GM12878 (cell line): Measurements from ENCODE around the gene LRP10. TPM values are rescaled to one million over a fixed set of nuclear protein-coding genes. Genes with fewer than 3 reads are reported as not detected.

Experiments used
- ATAC-seq: fragments of 200-7000 bp; cut with Tn5 transposase; 3 replicates; pipeline ENCODE4 v1.9.1; 2020; ENCODE audit warnings: mild to moderate bottlenecking, moderate library complexity
- BruUV-seq: library from RNA; stranded (reverse); fragments of 400-500 nt; replicated peaks from 2 replicates; lab custom pipeline; 2021; lab: Mats Ljungman, UMichigan
- CTCF ChIA-PET: fragments of 300-600 bp; sonication (Branson Sonifier 250); formaldehyde crosslinking; extraction: SDS; loops from one replicate; lab custom pipeline; 2021; ENCODE audit warnings: inconsistent platforms; lab: Yijun Ruan, JAX
- POLR2A ChIA-PET: fragments of 350-600 bp; formaldehyde crosslinking; extraction: SDS; loops from one replicate; lab custom pipeline; 2021; ENCODE audit warnings: inconsistent platforms; lab: Charles Lee
- RAD21 ChIA-PET: fragments of 300-600 bp; sonication (Branson Sonifier 250); formaldehyde crosslinking; loops from one replicate; lab custom pipeline; 2023; ENCODE audit warnings: antibody characterized with exemption; ENCODE audit not compliant: unreplicated experiment; lab: Charles Lee
- SMC1A ChIA-PET: fragments of 300-600 bp; sonication (Branson Sonifier 250); formaldehyde crosslinking; loops from one replicate; lab custom pipeline; 2023; ENCODE audit not compliant: unreplicated experiment, uncharacterized antibody; lab: Charles Lee
- DNase-seq: peaks from one replicate; pipeline ENCODE4 v3.0.0-alpha.2; 2011; ENCODE audit warnings: low read depth, low spot score
- FAIRE-seq: peaks from 3 replicates; lab custom pipeline; 2011; peaks lifted over from hg19 to GRCh38; lab: Jason Lieb, UNC
- H2AFZ ChIP-seq: 2 replicates; pipeline ENCODE4 v1.6.0; 2011; ENCODE audit warnings: low read depth, low read length, control low read depth; ENCODE audit not compliant: control insufficient read depth
- H3K27ac ChIP-seq: 2 replicates; pipeline ENCODE4 v1.5.1; 2011; ENCODE audit warnings: control low read depth; ENCODE audit not compliant: control insufficient read depth, insufficient read depth
- H3K27me3 ChIP-seq, 2 experiments: replicated peaks in 1 of 2; 2 replicates each; pipeline versions ENCODE4 v1.6.0 to v1.6.1; 2011; ENCODE audit warnings: low read length in 1 of 2; ENCODE audit not compliant: control insufficient read depth in 2 of 2, insufficient read depth in 2 of 2
- H3K36me3 ChIP-seq, 2 experiments: 2 replicates each; pipeline ENCODE4 v1.5.1; 2011; ENCODE audit warnings: low read length in 1 of 2; ENCODE audit not compliant: control insufficient read depth in 2 of 2, insufficient read depth in 2 of 2
- H3K4me1 ChIP-seq: 2 replicates; pipeline ENCODE4 v1.6.1; 2011; ENCODE audit warnings: mild to moderate bottlenecking, low read length, moderate library complexity, mixed read lengths; ENCODE audit not compliant: control insufficient read depth, insufficient read depth
- H3K4me2 ChIP-seq: 2 replicates; pipeline ENCODE4 v1.6.0; 2011; ENCODE audit warnings: control low read depth; ENCODE audit not compliant: control insufficient read depth, insufficient read depth
- H3K4me3 ChIP-seq: fragments of 200-600 bp; sonication (generic); 2 replicates; pipeline ENCODE4 v1.5.1; 2016
- H3K79me2 ChIP-seq: 2 replicates; pipeline ENCODE4 v1.6.0; 2011; ENCODE audit warnings: low read length; ENCODE audit not compliant: control insufficient read depth, insufficient read depth
- H3K9ac ChIP-seq: 2 replicates; pipeline ENCODE4 v1.8.0; 2011; ENCODE audit warnings: low read length, control low read depth, mixed read lengths; ENCODE audit not compliant: control insufficient read depth, insufficient read depth
- H3K9me3 ChIP-seq: replicated peaks from 3 replicates; pipeline ENCODE4 v1.5.1; 2011; ENCODE audit warnings: mild to moderate bottlenecking, low read length; ENCODE audit not compliant: control insufficient read depth, insufficient read depth
- H4K20me1 ChIP-seq: 2 replicates; pipeline ENCODE4 v1.6.0; 2011; ENCODE audit not compliant: control insufficient read depth, insufficient read depth
- ATF7 ChIP-seq: fragments of 450-650 bp; IDR thresholded peaks from 2 replicates; pipeline ENCODE4 v1.6.1; 2016; ENCODE audit warnings: low read depth, mild to moderate bottlenecking
- CHD4 ChIP-seq: fragments of 200-600 bp; sonication (generic); IDR thresholded peaks from 2 replicates; pipeline ENCODE4 v1.6.1; 2016; ENCODE audit warnings: mild to moderate bottlenecking
- CREM ChIP-seq: IDR thresholded peaks from 2 replicates; pipeline ENCODE4 v1.6.1; 2014; ENCODE audit warnings: antibody characterized with exemption, low read depth
- ELK1 ChIP-seq: IDR thresholded peaks from 2 replicates; pipeline ENCODE4 v1.6.1; 2012; ENCODE audit warnings: low read depth, low read length, improper control_type of control experiment
- IRF4 ChIP-seq: IDR thresholded peaks from 2 replicates; pipeline ENCODE4 v1.6.1; 2011; ENCODE audit warnings: low read depth, low read length
- KLF5 ChIP-seq: fragments of 450-650 bp; IDR thresholded peaks from 2 replicates; pipeline ENCODE4 v1.6.1; 2014; ENCODE audit warnings: mild to moderate bottlenecking; ENCODE audit not compliant: partially characterized antibody
- MEF2A ChIP-seq: IDR thresholded peaks from 2 replicates; pipeline ENCODE4 v1.6.1; 2011; ENCODE audit warnings: low read depth, mild to moderate bottlenecking, low read length, moderate library complexity; ENCODE audit not compliant: insufficient read depth
- MXI1 ChIP-seq: fragments of 150-350 bp; IDR thresholded peaks from 2 replicates; pipeline ENCODE4 v1.6.1; 2011; ENCODE audit warnings: low read depth, mild to moderate bottlenecking, inconsistent platforms, low read length, improper control_type of control experiment
- POLR2AphosphoS2 ChIP-seq: IDR thresholded peaks from 2 replicates; pipeline ENCODE4 v1.6.1; 2011; ENCODE audit warnings: low read depth, mild to moderate bottlenecking, low read length, improper control_type of control experiment, moderate library complexity
- RBBP5 ChIP-seq: fragments of 200-600 bp; sonication (generic); conservative IDR thresholded peaks from 2 replicates; pipeline ENCODE4 v1.6.1; 2016
- SIX5 ChIP-seq: IDR thresholded peaks from 2 replicates; pipeline ENCODE4 v1.6.1; 2011; ENCODE audit warnings: mild to moderate bottlenecking, low read depth, low read length, moderate library complexity; ENCODE audit not compliant: severe bottlenecking
- SP1 ChIP-seq: IDR thresholded peaks from one replicate; pipeline ENCODE4 v1.6.1; 2011; ENCODE audit warnings: low read depth, low read length
- TARDBP ChIP-seq: IDR thresholded peaks from 2 replicates; pipeline ENCODE4 v1.6.1; 2016; ENCODE audit warnings: borderline replicate concordance
- TBL1XR1 ChIP-seq: IDR thresholded peaks from 2 replicates; pipeline ENCODE4 v1.6.1; 2012; ENCODE audit warnings: low read depth, low read length, improper control_type of control experiment
- TCF3 ChIP-seq: IDR thresholded peaks from 2 replicates; pipeline ENCODE4 v1.6.1; 2012; ENCODE audit warnings: low read depth, mild to moderate bottlenecking, low read length, borderline replicate concordance; ENCODE audit not compliant: insufficient read depth
- USF1 ChIP-seq: IDR thresholded peaks from 2 replicates; pipeline ENCODE4 v1.6.1; 2011; ENCODE audit warnings: borderline replicate concordance, low read depth, mild to moderate bottlenecking, moderate library complexity, mixed read lengths, low read length; ENCODE audit not compliant: insufficient read depth; ENCODE audit errors: extremely low read length
- USF2 ChIP-seq: IDR thresholded peaks from 2 replicates; pipeline ENCODE4 v1.6.1; 2011; ENCODE audit warnings: low read depth, low read length, improper control_type of control experiment, borderline replicate concordance
- ZNF622 ChIP-seq: fragments of 450-650 bp; IDR thresholded peaks from 2 replicates; pipeline ENCODE4 v1.6.1; 2017; ENCODE audit warnings: mild to moderate bottlenecking, inconsistent platforms
- WGBS: methylation state at CpG from one replicate; pipeline ENCODE4 v1.1.6; 2016; ENCODE audit warnings: low lambda C conversion rate; ENCODE audit not compliant: insufficient replicate concordance, insufficient coverage; ENCODE audit errors: missing lambda C conversion rate; 5-methylcytosine and 5-hydroxymethylcytosine counted together
- in situ Hi-C: fragments of 300-500 bp; cut with MboI; formaldehyde crosslinking; loops from 9 replicates; pipeline ENCODE4 v1.14.3; 2018; ENCODE audit warnings: mixed read lengths
- intact Hi-C: fragments of 100-400 bp; cut with micrococcal nuclease; formaldehyde crosslinking; loops from one replicate; pipeline ENCODE4 v1.14.2; 2022; ENCODE audit not compliant: unreplicated experiment
- polyA plus RNA-seq, 11 experiments: library from polyadenylated mRNA; depleted of rRNA in 4 of 11; unstranded in 6 of 11; stranded (reverse) in 5 of 11; fragments of >200 nt; fragmentation: Nextera tagmentation in 4 of 11; fragmentation: Illumina TruSeq in 1 of 11; extraction: Ambion mirVana in 4 of 11; extraction: Trizol in 1 of 11; gene quantifications; 1 replicate in 1 of 11; 2 replicates in 10 of 11; pipeline versions ENCODE4 v1.2.1 to v1.2.3, GENCODE V29; 2011 to 2016; ENCODE audit warnings: inconsistent platforms in 2 of 11, missing spikeins in 2 of 11, low read depth in 1 of 11
- total RNA-seq, 4 experiments: library from RNA; depleted of rRNA in 3 of 4; stranded (reverse); fragments of >200 nt in 3 of 4; fragmentation: Illumina TruSeq in 1 of 4; extraction: Trizol in 1 of 4; gene quantifications; 2 replicates each; pipeline versions ENCODE4 v1.2.1 to v1.2.3, GENCODE V29; 2013 to 2021

The LRP10 gene
- total and polyA plus RNA-seq, 10 of the 15 experiments (the other 5 are each of a cell fraction or from before 2014, with no cell fraction given), result 3.0 to 56.9 (median 20.9) TPM

- FAIRE-seq (no peak), DNase-seq (no peak), ATAC-seq (no peak)
- Histone ChIP-seq H3K4me1 (peaks cover 18% of the 10 kb centered on the region), H3K9me3 (no peaks in the 10 kb centered on the region), H3K9ac (no peak overlapping the region), H3K36me3 (no peaks in the 10 kb centered on the region), H3K79me2 (no peaks in the 10 kb centered on the region), H3K27ac (no peak overlapping the region), H2AFZ (no peak overlapping the region), H3K4me2 (no peak overlapping the region), H3K4me3 (no peak overlapping the region), H3K27me3 (no peaks in the 10 kb centered on the region), H4K20me1 (no peaks in the 10 kb centered on the region)
- TF ChIP-seq RBBP5, result no peak
- TF ChIP-seq ATF7, result no peak
- TF ChIP-seq ZNF622, result no peak
- TF ChIP-seq USF1, result no peak
- no peak for TF ChIP-seq CREM
- TF ChIP-seq TBL1XR1, result no peak
- TF ChIP-seq ELK1, result no peak
- no peak for TF ChIP-seq CHD4
- TF ChIP-seq IRF4, result no peak
- TF ChIP-seq SIX5, result no peak
- TF ChIP-seq MEF2A, result no peak
- TF ChIP-seq SP1, result no peak
- TF ChIP-seq MXI1, result no peak
- TF ChIP-seq KLF5, result no peak
- no peak for TF ChIP-seq USF2
- TF ChIP-seq POLR2AphosphoS2, result no peak
- TF ChIP-seq TCF3, result no peak
- no peak for TF ChIP-seq TARDBP
- WGBS, result 81% methylated on average over 19 of the region's 19 CpGs
- no TSS peak for BruUV-seq
- SMC1A ChIA-PET, result interaction anchor here (1.2 to 7.3 kb wide), 6 partner anchors 26 to 278 kb away, joined by 4 to 104 read pairs (median 28); partner anchors contain the start of gene OXA1L
- in situ Hi-C loops (loop anchor here (5.0 to 10.0 kb wide), 2 partner anchors 72 to 535 kb away; no protein-coding TSS in a partner anchor), intact Hi-C loops (no loop called here)
- CTCF ChIA-PET, result interaction anchor here (0.5 to 10.0 kb wide), 9 partner anchors 20 to 458 kb away, joined by 3 to 324 read pairs (median 9); partner anchors contain the start of genes MRPL52 and SLC7A7
- RAD21 ChIA-PET, result interaction anchor here (0.8 to 9.4 kb wide), 5 partner anchors 11 to 279 kb away, joined by 4 to 130 read pairs (median 7); no protein-coding TSS in a partner anchor
- POLR2A ChIA-PET, result no interaction called here
Observed at GRCh38 chr14:22849212-22849819, 22.2 kb upstream of the LRP10 start.
